ENCODE data around the gene LZIC. TPM values are rescaled to one million over a fixed set of nuclear protein-coding genes. Genes with fewer than 3 reads are reported as not detected.

Gene LZIC
- total and polyA plus RNA-seq, 9 of the 15 experiments (the other 6 are each of a cell fraction or from before 2014, with no cell fraction given), result 32.9 to 109 (median 61.7) TPM

- TF ChIP-seq IRF1 (CRISPR knock-in tag; IDR thresholded peaks at IDR 0.05; ENCODE audit: borderline replicate concordance), result no peak
- no peak for TF ChIP-seq DNMT1 (IDR thresholded peaks at IDR 0.05)
- TF ChIP-seq RBM25 (IDR thresholded peaks at IDR 0.05; ENCODE audit: low read depth, low read length, severe bottlenecking), result peak; percentile 94
- no peak for TF ChIP-seq EHMT2 (IDR thresholded peaks at IDR 0.05)
- no peak for TF ChIP-seq MXI1 (IDR thresholded peaks at IDR 0.05; ENCODE audit: low read depth, low read length)
- TF ChIP-seq MTF1 (CRISPR knock-in tag; IDR thresholded peaks at IDR 0.05; ENCODE audit: borderline replicate concordance), result no peak
- TF ChIP-seq GABPB2 (CRISPR knock-in tag; conservative IDR thresholded peaks at IDR 0.05), result no peak
- TF ChIP-seq OTX1 (CRISPR knock-in tag; IDR thresholded peaks at IDR 0.05), result no peak
- no peak for TF ChIP-seq ID3 (CRISPR knock-in tag; IDR thresholded peaks at IDR 0.05)
- TF ChIP-seq ID3 (tag; IDR thresholded peaks at IDR 0.05), result no peak
- no peak for TF ChIP-seq PHF21A (IDR thresholded peaks at IDR 0.05; ENCODE audit: borderline replicate concordance, low read depth)
- no peak for TF ChIP-seq NCOA1 (IDR thresholded peaks at IDR 0.05; ENCODE audit: low read depth)
- TF ChIP-seq ATF2 (CRISPR knock-in tag; IDR thresholded peaks at IDR 0.05), result no peak
- no peak for TF ChIP-seq ZBTB5 (IDR thresholded peaks at IDR 0.05)
- TF ChIP-seq KLF1 (tag; IDR thresholded peaks at IDR 0.05), result no peak
- no peak for TF ChIP-seq SMARCC2 (IDR thresholded peaks at IDR 0.05; ENCODE audit: low read depth)
- peak in 1 of 2 experiments; percentile 35; a peak in 2 of 4 replicates for TF ChIP-seq RCOR1 (IDR thresholded peaks at IDR 0.05; ENCODE audit: borderline replicate concordance in 1 of 2, low read depth in 2 of 2, low read length in 2 of 2)
- no peak for TF ChIP-seq ETS1 (conservative IDR thresholded peaks at IDR 0.05; ENCODE audit: control insufficient read depth, low read depth, low read length)
- TF ChIP-seq MAZ (CRISPR knock-in tag; conservative IDR thresholded peaks at IDR 0.05 in 1 of 2, IDR thresholded peaks at IDR 0.05 in 1 of 2), result no peak
- TF ChIP-seq ZFP30 (CRISPR knock-in tag; IDR thresholded peaks at IDR 0.05; ENCODE audit: borderline replicate concordance), result no peak
- peak; percentile 68; the same call in 1 of the 2 replicates for TF ChIP-seq ADNP (tag; IDR thresholded peaks at IDR 0.05)
- no peak for TF ChIP-seq PTRF (tag; IDR thresholded peaks at IDR 0.05)
- no peak for TF ChIP-seq CCAR2 (IDR thresholded peaks at IDR 0.05; ENCODE audit: low read depth, low read length)
- no peak for TF ChIP-seq U2AF1 (optimal IDR thresholded peaks at IDR 0.05; ENCODE audit: low read depth, low read length)
- no peak for TF ChIP-seq RFX5 (IDR thresholded peaks at IDR 0.05; ENCODE audit: low read depth, low read length)
Observed at GRCh38 chr1:9887070-9887469, 56.1 kb downstream of the LZIC start (continued).

All from K562 (cell line).